ENCODE results near the gene CNTNAP2. TPM values are rescaled to one million over a fixed set of nuclear protein-coding genes. Genes with fewer than 3 reads are reported as not detected.

CNTNAP2 gene
- total and polyA plus RNA-seq, 2 donors (not counting 1 experiment from before 2014, with no cell fraction given), result not detected

DNA sequence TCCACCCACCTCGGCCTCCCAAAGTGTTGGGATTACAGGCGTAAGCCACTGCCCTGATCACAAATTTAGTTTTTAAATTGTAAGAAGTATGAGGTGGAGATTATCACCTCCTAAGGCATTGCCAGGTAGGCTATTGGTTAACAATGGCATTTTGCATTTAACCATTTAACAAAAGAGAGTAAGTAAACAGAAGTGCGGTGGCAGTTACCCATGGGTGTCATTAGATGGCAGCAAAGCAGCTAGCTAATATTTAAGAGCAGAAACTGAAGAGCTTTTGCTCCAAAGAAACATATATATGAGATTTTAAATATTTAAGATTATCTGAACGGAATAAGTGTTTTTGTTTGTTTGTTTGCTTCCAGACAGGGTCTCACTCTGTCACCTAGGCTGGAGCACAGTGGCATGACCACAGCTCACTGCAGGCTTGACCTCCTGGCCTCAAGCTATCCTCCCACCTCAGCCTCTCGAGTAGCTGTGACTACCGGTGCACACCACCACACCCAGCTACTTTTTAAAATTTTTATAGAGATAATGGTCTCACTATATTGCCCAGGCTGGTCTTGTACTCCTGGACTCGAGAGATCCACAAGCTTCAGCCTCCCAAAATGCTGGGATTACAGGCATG lies 2148.4 kb downstream of the CNTNAP2 start:
- H3K27me3 ChIP-seq (ENCODE audit: control insufficient read depth, insufficient read depth, low read length), result no peaks in the 10 kb centered on the region
- no peaks in the 10 kb centered on the region for H4K20me1 ChIP-seq (ENCODE audit: control insufficient read depth, extremely low read depth, insufficient read depth, low read length)
- no peaks in the 10 kb centered on the region for H3K9me3 ChIP-seq (ENCODE audit: control insufficient read depth, insufficient read depth, low read depth, low read length)
- no peaks in the 10 kb centered on the region for H3K79me2 ChIP-seq (ENCODE audit: control insufficient read depth, insufficient read depth, low read length)
- H3K4me1 ChIP-seq (ENCODE audit: control insufficient read depth, extremely low read depth, insufficient read depth, low read length), result no peaks in the 10 kb centered on the region
- H3K4me3 ChIP-seq (replicated peaks in 1 of 4; ENCODE audit: control extremely low read depth in 1 of 4, insufficient read depth in 1 of 4, low read depth in 3 of 4, low read length in 4 of 4), result no peak overlapping the region
- H3K36me3 ChIP-seq (ENCODE audit: control insufficient read depth, insufficient read depth, low read length), result no peaks in the 10 kb centered on the region
- peak; percentile 17 to 47 for DNase-seq (ENCODE audit: low read depth in 2 of 2)
- H3K27ac ChIP-seq (ENCODE audit: insufficient read depth, low read length), result no peak overlapping the region
- no peak overlapping the region for H2AFZ ChIP-seq (ENCODE audit: low read length)
- TF ChIP-seq, protein P1, sequence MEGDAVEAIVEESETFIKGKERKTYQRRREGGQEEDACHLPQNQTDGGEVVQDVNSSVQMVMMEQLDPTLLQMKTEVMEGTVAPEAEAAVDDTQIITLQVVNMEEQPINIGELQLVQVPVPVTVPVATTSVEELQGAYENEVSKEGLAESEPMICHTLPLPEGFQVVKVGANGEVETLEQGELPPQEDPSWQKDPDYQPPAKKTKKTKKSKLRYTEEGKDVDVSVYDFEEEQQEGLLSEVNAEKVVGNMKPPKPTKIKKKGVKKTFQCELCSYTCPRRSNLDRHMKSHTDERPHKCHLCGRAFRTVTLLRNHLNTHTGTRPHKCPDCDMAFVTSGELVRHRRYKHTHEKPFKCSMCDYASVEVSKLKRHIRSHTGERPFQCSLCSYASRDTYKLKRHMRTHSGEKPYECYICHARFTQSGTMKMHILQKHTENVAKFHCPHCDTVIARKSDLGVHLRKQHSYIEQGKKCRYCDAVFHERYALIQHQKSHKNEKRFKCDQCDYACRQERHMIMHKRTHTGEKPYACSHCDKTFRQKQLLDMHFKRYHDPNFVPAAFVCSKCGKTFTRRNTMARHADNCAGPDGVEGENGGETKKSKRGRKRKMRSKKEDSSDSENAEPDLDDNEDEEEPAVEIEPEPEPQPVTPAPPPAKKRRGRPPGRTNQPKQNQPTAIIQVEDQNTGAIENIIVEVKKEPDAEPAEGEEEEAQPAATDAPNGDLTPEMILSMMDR (conservative IDR thresholded peaks at IDR 0.05 in 1 of 2, IDR thresholded peaks at IDR 0.05 in 1 of 2; ENCODE audit: low read depth in 1 of 2, low read length in 2 of 2), result peak; percentile 34 to 72
- TF ChIP-seq EZH2 (IDR thresholded peaks at IDR 0.05; ENCODE audit: low read length, missing control alignments), result no peak
- no peak overlapping the region for H3K9ac ChIP-seq (ENCODE audit: insufficient read depth, low read length)
- H3K4me2 ChIP-seq (ENCODE audit: extremely low read depth, insufficient read depth, low read length), result no peak overlapping the region

DNA sequence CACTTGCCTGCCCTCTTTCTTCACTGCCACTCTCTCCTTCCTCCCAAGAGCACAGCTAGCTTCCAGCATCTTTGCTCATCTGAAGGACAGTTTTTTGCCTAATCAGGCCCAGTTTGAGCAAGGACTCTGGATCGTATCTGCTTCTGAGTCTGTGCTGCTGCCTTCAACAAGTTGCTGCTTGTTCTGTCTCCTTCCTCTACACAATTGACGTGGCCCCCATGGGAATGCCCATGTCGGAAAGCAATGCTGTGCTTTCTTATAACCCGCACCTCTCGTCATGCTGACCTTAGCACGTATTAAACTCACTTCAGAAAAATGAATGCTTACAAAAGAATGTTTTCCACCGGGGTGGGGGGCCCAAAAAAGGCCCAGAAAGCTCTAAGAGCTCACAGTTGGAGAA lies 2149.3 kb downstream of the CNTNAP2 start:
- Histone ChIP-seq H2AFZ (ENCODE audit: low read length) (no peak overlapping the region), H3K4me1 (ENCODE audit: control insufficient read depth, extremely low read depth, insufficient read depth, low read length) (no peaks in the 10 kb centered on the region), H3K79me2 (ENCODE audit: control insufficient read depth, insufficient read depth, low read length) (no peaks in the 10 kb centered on the region), H3K27me3 (ENCODE audit: control insufficient read depth, insufficient read depth, low read length) (no peaks in the 10 kb centered on the region), H4K20me1 (ENCODE audit: control insufficient read depth, extremely low read depth, insufficient read depth, low read length) (no peaks in the 10 kb centered on the region), H3K9me3 (ENCODE audit: control insufficient read depth, insufficient read depth, low read depth, low read length) (no peaks in the 10 kb centered on the region), H3K4me3 (replicated peaks in 1 of 4; ENCODE audit: control extremely low read depth in 1 of 4, insufficient read depth in 1 of 4, low read depth in 3 of 4, low read length in 4 of 4) (no peak overlapping the region), H3K4me2 (ENCODE audit: extremely low read depth, insufficient read depth, low read length) (no peak overlapping the region), H3K27ac (ENCODE audit: insufficient read depth, low read length) (no peak overlapping the region), H3K36me3 (ENCODE audit: control insufficient read depth, insufficient read depth, low read length) (no peaks in the 10 kb centered on the region), H3K9ac (ENCODE audit: insufficient read depth, low read length) (no peak overlapping the region)
- DNase-seq (ENCODE audit: low read depth in 2 of 2), result no peak
- TF ChIP-seq, protein P1 (conservative IDR thresholded peaks at IDR 0.05 in 1 of 2, IDR thresholded peaks at IDR 0.05 in 1 of 2; ENCODE audit: low read depth in 1 of 2, low read length in 2 of 2), result no peak
- TF ChIP-seq EZH2 (IDR thresholded peaks at IDR 0.05; ENCODE audit: low read length, missing control alignments), result no peak

GRCh38 chr7:148266795-148267194 lies 2150.2 kb downstream of the CNTNAP2 start:
- no peak for TF ChIP-seq EZH2 (IDR thresholded peaks at IDR 0.05; ENCODE audit: low read length, missing control alignments)
- TF ChIP-seq, protein P1 (conservative IDR thresholded peaks at IDR 0.05 in 1 of 2, IDR thresholded peaks at IDR 0.05 in 1 of 2; ENCODE audit: low read depth in 1 of 2, low read length in 2 of 2), result no peak
- Histone ChIP-seq H3K9ac (ENCODE audit: insufficient read depth, low read length) (no peak overlapping the region), H4K20me1 (ENCODE audit: control insufficient read depth, extremely low read depth, insufficient read depth, low read length) (no peaks in the 10 kb centered on the region), H3K79me2 (ENCODE audit: control insufficient read depth, insufficient read depth, low read length) (no peaks in the 10 kb centered on the region), H3K36me3 (ENCODE audit: control insufficient read depth, insufficient read depth, low read length) (no peaks in the 10 kb centered on the region), H3K27ac (ENCODE audit: insufficient read depth, low read length) (no peak overlapping the region), H2AFZ (ENCODE audit: low read length) (no peak overlapping the region), H3K4me2 (ENCODE audit: extremely low read depth, insufficient read depth, low read length) (no peak overlapping the region), H3K4me1 (ENCODE audit: control insufficient read depth, extremely low read depth, insufficient read depth, low read length) (no peaks in the 10 kb centered on the region), H3K27me3 (ENCODE audit: control insufficient read depth, insufficient read depth, low read length) (no peaks in the 10 kb centered on the region), H3K9me3 (ENCODE audit: control insufficient read depth, insufficient read depth, low read depth, low read length) (no peaks in the 10 kb centered on the region), H3K4me3 (replicated peaks in 1 of 4; ENCODE audit: control extremely low read depth in 1 of 4, insufficient read depth in 1 of 4, low read depth in 3 of 4, low read length in 4 of 4) (no peak overlapping the region)
- DNase-seq (ENCODE audit: low read depth in 2 of 2), result no peak

Measured in fibroblast of lung (primary cell).